Adrenal gland (tissue), 12 donors: ENCODE results near the gene SLC7A6OS. TPM values are rescaled to one million over a fixed set of nuclear protein-coding genes. Genes with fewer than 3 reads are reported as not detected.

Experiments used
- DNase-seq, 7 donors: peaks; one replicate each; pipeline ENCODE4 v3.0.0-alpha.2; 2019 to 2020
- H3K27ac ChIP-seq, 5 donors: fragments of 200-600 bp; sonication (generic) in 4 of 5; 1 replicate in 3 of 5; 2 replicates in 2 of 5; pipeline versions ENCODE4 v1.5.1 to v1.8.0; 2016 to 2020; ENCODE audit warnings: mild to moderate bottlenecking in 1 of 5
- H3K27me3 ChIP-seq: fragments of 200-600 bp; 2 replicates; pipeline ENCODE4 v1.8.0; 2021
- H3K36me3 ChIP-seq, 2 donors: fragments of 200-600 bp; replicated peaks in 1 of 2; 1 replicate in 1 of 2; 2 replicates in 1 of 2; pipeline versions ENCODE4 v1.5.1 to v1.8.0; 2018 to 2022
- H3K4me1 ChIP-seq, 2 donors: fragments of 200-600 bp; replicated peaks in 1 of 2; 1 replicate in 1 of 2; 2 replicates in 1 of 2; pipeline versions ENCODE4 v1.5.1 to v1.8.0; 2018 to 2021
- H3K4me3 ChIP-seq, 4 donors: fragments of 200-600 bp; sonication (generic) in 3 of 4; one replicate each; pipeline ENCODE4 v1.5.1; 2016 to 2018
- H3K9me3 ChIP-seq, 3 donors: fragments of 200-600 bp; sonication (generic) in 1 of 3; replicated peaks in 1 of 3; 1 replicate in 2 of 3; 2 replicates in 1 of 3; pipeline versions ENCODE4 v1.5.1 to v1.8.0; 2016 to 2021
- CTCF ChIP-seq, 6 experiments: fragments of 450-650 bp in 4 of 6; fragments of 200-600 bp in 2 of 6; sonication (generic) in 1 of 6; IDR thresholded peaks; 1 replicate in 5 of 6; 2 replicates in 1 of 6; pipeline versions ENCODE4 v1.5.1 to v1.8.0; 2016 to 2021; ENCODE audit warnings: antibody characterized with exemption in 6 of 6, mild to moderate bottlenecking in 2 of 6, moderate library complexity in 1 of 6
- POLR2A ChIP-seq, 2 donors: fragments of 450-650 bp; IDR thresholded peaks; one replicate each; pipeline ENCODE4 v1.6.1; 2017; ENCODE audit warnings: antibody characterized with exemption in 2 of 2, mild to moderate bottlenecking in 2 of 2, moderate library complexity in 1 of 2
- WGBS, 4 donors: extraction: QIAGEN DNeasy Blood & Tissue Kit in 2 of 4; methylation state at CpG; one replicate each; pipeline versions ENCODE4 v1.1.5 to v1.1.7; 2013 to 2017; 5-methylcytosine and 5-hydroxymethylcytosine counted together
- intact Hi-C, 2 donors: fragments of 100-400 bp; cut with DNase I; formaldehyde crosslinking; loops; one replicate each; pipeline versions ENCODE4 v1.14.1 to v1.15.0; 2022 to 2023
- polyA plus RNA-seq, 3 donors: library from polyadenylated mRNA; stranded (reverse); fragments of 200-250 nt in 2 of 3; fragments of 350-450 nt in 1 of 3; fragmentation: Illumina TruSeq in 1 of 3; extraction: RNeasy Lipid Tissue Mini Kit (QIAGEN cat#74804) in 1 of 3; gene quantifications; one replicate each; pipeline ENCODE4 v1.2.3, GENCODE V29; 2013 to 2014
- total RNA-seq, 9 donors: library from RNA; depleted of rRNA in 4 of 9; stranded (reverse); fragments of >200 nt in 4 of 9; fragments of 120-200 nt in 1 of 9; fragmentation: NEBNext Ultra II Directional in 1 of 9; extraction: Animal tissue kit (Norgen Biotek cat#: 25700) in 1 of 9; gene quantifications; one replicate each; pipeline versions ENCODE4 v1.1.0 to v1.2.4, GENCODE V29; 2013 to 2023
- donor health status: healthy with polysubstance abuse.
- donor health status: Bipolar disorder and iron deficiency.
- donor health status: DM: yes; HTN: yes; CAD: no.
- donor health status: DM: no; HTN: no; CAD: no.
- donor health status: DM: no; HTN: no; CAD: no.
- donor health status: DM: yes; HTN: yes; CAD: no.

Gene SLC7A6OS
- total and polyA plus RNA-seq, 12 donors = 5.7 to 18.6 (median 13.8) TPM

DNA sequence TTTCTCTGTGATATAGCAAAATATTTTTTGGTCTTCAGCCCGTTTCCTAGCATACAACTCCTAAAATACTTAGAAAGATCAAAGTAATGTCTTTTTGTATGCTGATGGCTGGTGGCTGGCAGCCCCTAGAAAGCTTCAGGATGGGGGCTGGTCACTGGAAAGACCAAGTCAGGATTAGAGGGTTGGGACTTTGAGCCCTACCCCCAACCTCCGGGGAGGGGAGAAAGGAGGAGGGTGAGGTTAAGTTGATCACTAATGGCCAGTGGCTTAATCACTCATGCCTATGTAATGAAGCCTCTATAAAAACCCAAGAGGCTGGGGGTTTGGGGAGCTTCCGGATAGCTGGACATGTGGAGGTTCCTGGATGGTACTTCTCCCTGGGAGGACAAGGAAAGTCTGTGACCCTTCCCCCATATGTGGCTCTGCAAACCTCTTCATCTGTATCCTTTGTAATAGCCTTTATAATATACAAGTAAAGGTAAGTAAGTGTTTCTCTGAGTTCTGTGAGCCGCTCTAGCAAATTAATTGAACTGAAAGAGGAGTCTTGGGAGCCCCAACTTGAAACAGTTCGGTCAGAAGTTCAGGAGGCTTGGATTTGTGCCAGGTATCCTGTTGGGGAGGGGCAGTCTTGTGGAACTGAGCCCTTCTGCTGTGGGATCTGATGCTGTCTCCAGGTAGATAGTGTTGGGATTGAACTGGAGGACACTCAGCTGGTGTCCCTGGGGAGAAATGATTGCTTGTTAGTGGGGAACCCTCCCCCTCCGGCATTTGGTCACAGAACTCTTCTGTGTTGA is 42.9 kb downstream of the SLC7A6OS start:
- Histone ChIP-seq H3K36me3 (no peaks in the 10 kb centered on the region), H3K27ac (peak overlapping the region in 1 of 5 donors; percentile 24), H3K27me3 (no peaks in the 10 kb centered on the region), H3K4me3 (no peak overlapping the region), H3K9me3 (no peaks in the 10 kb centered on the region), H3K4me1 (peaks cover 37 to 48% of the 10 kb centered on the region in 2 donors)
- DNase-seq = no peak
- TF ChIP-seq POLR2A (IDR thresholded peaks at IDR 0.05) (no peak), CTCF (IDR thresholded peaks at IDR 0.05) (no peak)
- WGBS, 4 donors = 61 to 71% (median 70%) methylated on average over 6 of the region's 6 CpGs
- intact Hi-C loops = no loop called here

GRCh38 chr16:68265078-68265920 is 45.4 kb downstream of the SLC7A6OS start:
- DNase-seq = peak; percentile 67 to 91 (median 89)
- WGBS, 4 donors = 1 to 4% (median 3%) methylated on average over 21 to 23 of the region's 23 CpGs
- H3K4me1 ChIP-seq = peaks cover 14 to 25% of the 10 kb centered on the region in 2 donors
- no peaks in the 10 kb centered on the region for H3K9me3 ChIP-seq
- intact Hi-C loops = no loop called here
- H3K27ac ChIP-seq = peak overlapping the region; percentile 93 to 100 (median 98)
- H3K4me3 ChIP-seq = peak overlapping the region in 3 of 4 donors; percentile 84 to 88 (median 88)
- TF ChIP-seq POLR2A (IDR thresholded peaks at IDR 0.05) (peak; percentile 37 to 85), CTCF (IDR thresholded peaks at IDR 0.05) (no peak)
- peaks cover 0 to 6% of the 10 kb centered on the region in 2 donors for H3K36me3 ChIP-seq
- H3K27me3 ChIP-seq = no peaks in the 10 kb centered on the region

DNA sequence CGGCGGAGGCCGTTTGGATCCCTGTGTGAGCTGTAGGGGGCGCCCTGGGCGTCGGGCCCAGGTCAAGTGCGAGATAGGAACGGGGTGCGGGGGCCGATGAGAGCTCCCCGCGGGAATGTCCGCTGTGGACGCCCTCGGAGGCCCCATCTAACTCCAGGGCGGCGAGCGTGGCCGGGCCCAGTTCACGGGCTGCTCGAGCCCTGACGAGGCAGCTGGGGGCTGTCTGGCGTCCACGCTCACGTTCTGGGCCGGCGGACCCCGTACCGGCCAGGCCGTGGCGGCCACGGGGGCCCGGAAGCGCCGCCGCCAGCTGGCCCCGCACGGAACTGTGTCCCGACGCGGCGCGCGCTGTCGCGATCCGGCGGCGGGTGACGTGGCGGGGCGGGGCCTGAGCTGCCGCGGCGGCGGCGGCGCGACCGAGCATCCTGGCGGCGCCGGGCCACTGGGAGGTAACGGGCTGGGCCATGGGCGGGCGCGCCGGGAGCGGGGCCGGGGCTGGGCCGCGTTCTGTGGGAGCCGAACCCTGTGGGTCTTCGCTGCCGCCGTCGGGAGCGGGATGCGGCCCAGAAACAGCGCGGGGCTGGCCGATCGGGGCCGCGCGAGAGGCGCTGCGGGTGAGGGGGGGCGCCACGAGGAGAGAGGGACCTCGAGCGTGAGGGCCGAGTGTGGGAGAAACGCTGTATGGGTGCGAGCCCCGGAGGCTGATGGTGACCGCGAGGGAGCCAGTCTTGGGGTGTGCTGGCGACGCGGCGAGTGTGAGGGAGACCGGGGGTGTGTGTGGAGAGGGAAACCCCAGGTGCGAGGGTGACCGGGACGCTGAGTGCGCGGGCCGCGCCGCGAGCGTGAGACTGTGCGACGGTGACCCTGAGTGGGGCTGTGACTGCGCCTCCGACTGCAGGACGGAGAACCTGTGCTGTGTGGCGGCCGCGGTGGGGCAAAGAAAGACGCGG is 46.3 kb downstream of the SLC7A6OS start, which contains the start of gene SLC7A6:
Gene SLC7A6, plus strand, starts transcription at position 399 of the 950 bp plus-strand sequence. CDS start 10,201 bp downstream, outside the sequence.
- TF ChIP-seq POLR2A (IDR thresholded peaks at IDR 0.05) = peak; percentile 34 to 84
- peak; percentile 35 to 75 (median 66) for TF ChIP-seq CTCF (IDR thresholded peaks at IDR 0.05)
- 0 to 1% (median 0%) methylated on average over 5 to 122 of the region's 123 CpGs for WGBS, 4 donors
- Histone ChIP-seq H3K36me3 (peaks cover 0 to 15% of the 10 kb centered on the region in 2 donors), H3K4me1 (peaks cover 11 to 27% of the 10 kb centered on the region in 2 donors), H3K27me3 (no peaks in the 10 kb centered on the region), H3K9me3 (no peaks in the 10 kb centered on the region), H3K27ac (peak within 1 kb of the TSS; percentile 93 to 100 (median 98)), H3K4me3 (peak within 1 kb of the TSS; percentile 78 to 88 (median 86))
- DNase-seq = peak; percentile 71 to 86 (median 80)
- intact Hi-C loops = loop anchor here (5.0 kb wide), 2 partner anchors 48 to 63 kb away; partner anchors contain the start of genes PRMT7 (in 1 of the 2) and SLC7A6OS (in 1 of the 2)
